Neuronal stem cell (in vitro differentiated cells): ENCODE measurements around the gene MCF2L2.
A peak's percentile ranks its signal among the peaks of the same experiment; 100 is the strongest.

Experiments
- DNase-seq: peaks from one replicate; pipeline ENCODE4 v3.0.0-alpha.2; 2013; ENCODE audit warnings: low spot score
- H2AFZ ChIP-seq: one replicate; pipeline ENCODE4 v1.6.1; 2013; ENCODE audit warnings: mild to moderate bottlenecking, low read length, inconsistent platforms
- H2AK5ac ChIP-seq: 2 replicates; pipeline ENCODE4 v1.6.1; 2013; ENCODE audit warnings: low read depth, mild to moderate bottlenecking, inconsistent platforms, low read length, moderate library complexity, mixed read lengths
- H2BK120ac ChIP-seq: 2 replicates; pipeline ENCODE4 v1.6.1; 2013; ENCODE audit warnings: low read depth, mild to moderate bottlenecking, inconsistent platforms, low read length, moderate library complexity, mixed read lengths
- H2BK12ac ChIP-seq: one replicate; pipeline ENCODE4 v1.6.1; 2013; ENCODE audit warnings: low read length, inconsistent platforms
- H2BK15ac ChIP-seq: 2 replicates; pipeline ENCODE4 v1.6.1; 2013; ENCODE audit warnings: mild to moderate bottlenecking, low read length, inconsistent platforms, mixed read lengths
- H2BK5ac ChIP-seq: one replicate; pipeline ENCODE4 v1.6.1; 2013; ENCODE audit warnings: inconsistent platforms, mild to moderate bottlenecking, low read length, moderate library complexity
- H3K14ac ChIP-seq: one replicate; pipeline ENCODE4 v1.6.1; 2013; ENCODE audit warnings: low read length, inconsistent platforms
- H3K18ac ChIP-seq: 2 replicates; pipeline ENCODE4 v1.6.1; 2013; ENCODE audit warnings: low read length, inconsistent platforms
- H3K23ac ChIP-seq: 2 replicates; pipeline ENCODE4 v1.6.1; 2013; ENCODE audit warnings: low read depth, mild to moderate bottlenecking, mixed read lengths, low read length, inconsistent platforms; ENCODE audit not compliant: poor library complexity
- H3K27ac ChIP-seq: replicated peaks from 3 replicates; pipeline ENCODE4 v1.5.1; 2013; ENCODE audit warnings: low read length, inconsistent platforms
- H3K27me3 ChIP-seq, 3 experiments: 2 replicates each; pipeline ENCODE4 v1.6.1; 2013; ENCODE audit warnings: low read length in 3 of 3, mild to moderate bottlenecking in 2 of 3, inconsistent platforms in 1 of 3, low read depth in 1 of 3, mixed read lengths in 1 of 3, moderate library complexity in 1 of 3; ENCODE audit not compliant: control insufficient read depth in 3 of 3, insufficient read depth in 3 of 3
- H3K36me3 ChIP-seq, 2 donors: replicated peaks in 1 of 2; 2 replicates each; pipeline ENCODE4 v1.6.1; 2013; ENCODE audit warnings: low read length in 2 of 2; ENCODE audit not compliant: control insufficient read depth in 2 of 2, insufficient read depth in 2 of 2
- H3K4ac ChIP-seq: 2 replicates; pipeline ENCODE4 v1.6.1; 2013; ENCODE audit warnings: inconsistent platforms, mild to moderate bottlenecking, low read length, moderate library complexity
- H3K4me1 ChIP-seq, 2 donors: 1 replicate in 1 of 2; 2 replicates in 1 of 2; pipeline ENCODE4 v1.6.1; 2013; ENCODE audit warnings: low read length in 2 of 2, low read depth in 1 of 2; ENCODE audit not compliant: control insufficient read depth in 2 of 2, insufficient read depth in 1 of 2
- H3K4me2 ChIP-seq: one replicate; pipeline ENCODE4 v1.6.1; 2013; ENCODE audit warnings: mild to moderate bottlenecking, low read length, inconsistent platforms; ENCODE audit not compliant: insufficient read depth, poor library complexity, severe bottlenecking
- H3K4me3 ChIP-seq, 2 donors: 2 replicates each; pipeline ENCODE4 v1.5.1; 2013; ENCODE audit warnings: low read length in 2 of 2, mild to moderate bottlenecking in 2 of 2, inconsistent platforms in 1 of 2, moderate library complexity in 1 of 2
- H3K79me1 ChIP-seq: one replicate; pipeline ENCODE4 v1.6.1; 2013; ENCODE audit warnings: low read depth, mild to moderate bottlenecking, inconsistent platforms, low read length, moderate library complexity
- H3K9ac ChIP-seq: one replicate; pipeline ENCODE4 v1.6.1; 2013; ENCODE audit warnings: mild to moderate bottlenecking, low read depth, low read length, inconsistent platforms; ENCODE audit not compliant: poor library complexity
- H3K9me3 ChIP-seq, 2 donors: replicated peaks in 1 of 2; 2 replicates each; pipeline versions ENCODE3 to v1.6.1; 2013; ENCODE audit warnings: low read length in 2 of 2, mild to moderate bottlenecking in 2 of 2, inconsistent platforms in 1 of 2, low read depth in 1 of 2, mixed read lengths in 1 of 2, moderate library complexity in 1 of 2; ENCODE audit not compliant: control insufficient read depth in 2 of 2, insufficient read depth in 1 of 2
- H4K8ac ChIP-seq: one replicate; pipeline ENCODE4 v1.6.1; 2013; ENCODE audit warnings: low read depth, mild to moderate bottlenecking, inconsistent platforms, low read length, moderate library complexity
- H4K91ac ChIP-seq: one replicate; pipeline ENCODE4 v1.6.1; 2013; ENCODE audit warnings: low read length, low read depth, mild to moderate bottlenecking, inconsistent platforms; ENCODE audit not compliant: poor library complexity
- WGBS, 2 donors: extraction: QIAGEN DNeasy Blood & Tissue Kit; methylation state at CpG; one replicate each; pipeline ENCODE4 v1.1.7; 2013; ENCODE audit warnings: missing lambda C conversion rate in 2 of 2, mixed read lengths in 1 of 2; ENCODE audit not compliant: insufficient read length in 2 of 2, insufficient replicate concordance in 1 of 2; ENCODE audit errors: extremely low coverage in 2 of 2; 5-methylcytosine and 5-hydroxymethylcytosine counted together

The MCF2L2 gene

GRCh38 chr3:183317271-183317670 lies 111.1 kb downstream of the MCF2L2 start:
- Histone ChIP-seq H3K9ac (no peak overlapping the region), H3K4me1 (peaks cover 2 to 10% of the 10 kb centered on the region in 2 donors), H3K79me1 (no peaks in the 10 kb centered on the region), H3K36me3 (no peaks in the 10 kb centered on the region), H4K8ac (no peak overlapping the region), H4K91ac (no peak overlapping the region), H3K4me2 (no peak overlapping the region), H3K9me3 (no peaks in the 10 kb centered on the region), H2BK120ac (no peak overlapping the region), H2AFZ (peak overlapping the region; percentile 6), H3K27ac (no peak overlapping the region), H2BK12ac (no peak overlapping the region), H3K4ac (no peak overlapping the region), H2BK5ac (no peak overlapping the region), H3K23ac (no peak overlapping the region), H2BK15ac (no peak overlapping the region), H3K4me3 (no peak overlapping the region), H3K18ac (no peak overlapping the region), H3K14ac (no peak overlapping the region), H2AK5ac (no peak overlapping the region), H3K27me3 (peaks cover 0 to 5% (median 2%) of the 10 kb centered on the region in 3 experiments)
- no CpG with 5 or more reads among the region's 8 CpGs for WGBS, 2 donors
- DNase-seq: no peak

- no peaks in the 10 kb centered on the region for H3K36me3 ChIP-seq
- no peak overlapping the region for H3K4me2 ChIP-seq
- no peak overlapping the region for H3K9ac ChIP-seq
- DNase-seq: no peak
- H2BK12ac ChIP-seq: no peak overlapping the region
- no peak overlapping the region for H3K4me3 ChIP-seq
- no peak overlapping the region for H3K27ac ChIP-seq
- H2AK5ac ChIP-seq: no peak overlapping the region
- no CpG with 5 or more reads among the region's 8 CpGs for WGBS, 2 donors
- H3K79me1 ChIP-seq: no peaks in the 10 kb centered on the region
- H2BK120ac ChIP-seq: no peak overlapping the region
- no peak overlapping the region for H3K4ac ChIP-seq
- H4K91ac ChIP-seq: no peak overlapping the region
- H2BK15ac ChIP-seq: no peak overlapping the region
- no peak overlapping the region for H4K8ac ChIP-seq
- peaks cover 2 to 10% of the 10 kb centered on the region in 2 donors for H3K4me1 ChIP-seq
- no peak overlapping the region for H3K14ac ChIP-seq
- H2AFZ ChIP-seq: no peak overlapping the region
- H3K27me3 ChIP-seq: peaks cover 0 to 6% (median 2%) of the 10 kb centered on the region in 3 experiments
- no peaks in the 10 kb centered on the region for H3K9me3 ChIP-seq
- H3K18ac ChIP-seq: no peak overlapping the region
- H2BK5ac ChIP-seq: no peak overlapping the region
- H3K23ac ChIP-seq: no peak overlapping the region
These were observed 112.7 kb downstream of the MCF2L2 start for GRCh38 chr3:183315739-183316138.

GRCh38 chr3:183313764-183314163 lies 114.7 kb downstream of the MCF2L2 start:
- Histone ChIP-seq H2BK12ac (no peak overlapping the region), H3K4me3 (no peak overlapping the region), H3K23ac (no peak overlapping the region), H3K27ac (no peak overlapping the region), H2AK5ac (no peak overlapping the region), H3K79me1 (no peaks in the 10 kb centered on the region), H2AFZ (peak overlapping the region; percentile 36), H3K4ac (no peak overlapping the region), H2BK120ac (no peak overlapping the region), H3K4me1 (peaks cover 2 to 8% of the 10 kb centered on the region in 2 donors), H2BK5ac (no peak overlapping the region), H3K14ac (no peak overlapping the region), H4K91ac (no peak overlapping the region), H3K9ac (peak overlapping the region; percentile 38), H3K27me3 (peaks cover 0 to 6% (median 2%) of the 10 kb centered on the region in 3 experiments), H3K9me3 (no peaks in the 10 kb centered on the region), H3K36me3 (no peaks in the 10 kb centered on the region), H3K18ac (no peak overlapping the region), H2BK15ac (no peak overlapping the region), H3K4me2 (no peak overlapping the region), H4K8ac (no peak overlapping the region)
- DNase-seq: no peak
- WGBS, 2 donors: no CpG with 5 or more reads among the region's 7 CpGs

- no peak overlapping the region for H2AFZ ChIP-seq
- no peak overlapping the region for H2AK5ac ChIP-seq
- no peak overlapping the region for H2BK5ac ChIP-seq
- H2BK15ac ChIP-seq: no peak overlapping the region
- H4K91ac ChIP-seq: no peak overlapping the region
- no peak overlapping the region for H4K8ac ChIP-seq
- no peaks in the 10 kb centered on the region for H3K79me1 ChIP-seq
- H3K4me1 ChIP-seq: peaks cover 2 to 8% of the 10 kb centered on the region in 2 donors
- no peak overlapping the region for H3K14ac ChIP-seq
- no peak overlapping the region for H3K23ac ChIP-seq
- WGBS, 2 donors: no CpG with 5 or more reads among the region's 4 CpGs
- no peak overlapping the region for H3K9ac ChIP-seq
- no peak overlapping the region for H2BK12ac ChIP-seq
- H3K4me2 ChIP-seq: no peak overlapping the region
- H3K4ac ChIP-seq: no peak overlapping the region
- H3K4me3 ChIP-seq: no peak overlapping the region
- no peaks in the 10 kb centered on the region for H3K36me3 ChIP-seq
- no peaks in the 10 kb centered on the region for H3K9me3 ChIP-seq
- no peak overlapping the region for H2BK120ac ChIP-seq
- no peak for DNase-seq
- H3K27me3 ChIP-seq: peaks cover 0 to 6% (median 2%) of the 10 kb centered on the region in 3 experiments
- H3K18ac ChIP-seq: no peak overlapping the region
- no peak overlapping the region for H3K27ac ChIP-seq
These were observed 115.1 kb downstream of the MCF2L2 start for GRCh38 chr3:183313351-183313750.
